ENCODE measurements around the gene MRM1.

The MRM1 gene

DNA sequence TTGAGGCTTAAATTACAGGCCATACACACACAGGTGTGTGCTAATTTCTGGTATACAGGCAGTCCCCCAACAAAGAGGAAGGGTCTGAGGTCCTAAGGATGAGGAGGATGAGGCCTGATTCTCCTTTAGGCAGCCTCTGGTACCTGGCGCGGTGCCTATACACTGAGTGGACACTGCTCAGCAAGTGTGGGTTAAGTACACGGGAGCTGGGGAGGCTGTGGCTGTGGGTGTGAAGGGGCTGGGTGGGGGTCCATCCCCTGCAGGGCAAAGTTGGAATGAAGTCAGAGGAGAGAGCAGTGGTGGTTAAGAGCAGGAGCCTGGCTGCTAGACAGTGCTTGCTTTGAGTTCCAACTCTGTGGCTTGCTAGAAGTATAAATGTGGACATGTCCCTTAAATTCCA, 10.9 kb downstream of the MRM1 start:
- no peaks in the 10 kb centered on the region for H3K27me3 ChIP-seq (ENCODE audit: insufficient read depth, low read length)
- DNase-seq: no peak
- no peak overlapping the region for H3K4me2 ChIP-seq (ENCODE audit: low read length)
- H3K9me3 ChIP-seq (ENCODE audit: insufficient read depth, low read depth, low read length): no peaks in the 10 kb centered on the region
- H3K23ac ChIP-seq (ENCODE audit: low read length): no peak overlapping the region
- no peak overlapping the region for H2BK5ac ChIP-seq (ENCODE audit: low read depth, low read length, poor library complexity)
- no peaks in the 10 kb centered on the region for H3K4me1 ChIP-seq (ENCODE audit: control insufficient read depth in 1 of 2, insufficient read depth in 2 of 2, low read length in 2 of 2)
- H4K8ac ChIP-seq (ENCODE audit: low read depth, low read length): no peak overlapping the region
- no peak overlapping the region for H3K27ac ChIP-seq (ENCODE audit: low read depth, low read length)
- no peak overlapping the region for H3K4ac ChIP-seq (ENCODE audit: low read depth, low read length)
- no peak overlapping the region for H2AK5ac ChIP-seq (ENCODE audit: low read length)
- no CpG with 5 or more reads among the region's 3 CpGs for WGBS (ENCODE audit: extremely low coverage, insufficient coverage, insufficient read length)
- no peak overlapping the region for H3K4me3 ChIP-seq (ENCODE audit: low read depth, low read length)
- H3K18ac ChIP-seq (ENCODE audit: low read length): no peak overlapping the region
- H4K12ac ChIP-seq (ENCODE audit: low read depth, low read length): no peak overlapping the region
- H3K14ac ChIP-seq (ENCODE audit: low read length): no peak overlapping the region
- H4K91ac ChIP-seq (ENCODE audit: low read depth, low read length): no peak overlapping the region
- no peak overlapping the region for H2BK12ac ChIP-seq (ENCODE audit: low read length)
- H3K79me2 ChIP-seq (ENCODE audit: control insufficient read depth, insufficient read depth, low read length, poor library complexity): no peaks in the 10 kb centered on the region
- H3K9ac ChIP-seq (ENCODE audit: low read length): no peak overlapping the region
- H3K36me3 ChIP-seq (ENCODE audit: control insufficient read depth in 1 of 2, insufficient read depth in 2 of 2, low read length in 2 of 2): no peaks in the 10 kb centered on the region
- no peak overlapping the region for H2AFZ ChIP-seq (ENCODE audit: insufficient read depth, low read length, poor library complexity)
- no peak overlapping the region for H2BK120ac ChIP-seq (ENCODE audit: insufficient read depth, low read length, poor library complexity)
- no peaks in the 10 kb centered on the region for H3K79me1 ChIP-seq (ENCODE audit: low read length)

DNA sequence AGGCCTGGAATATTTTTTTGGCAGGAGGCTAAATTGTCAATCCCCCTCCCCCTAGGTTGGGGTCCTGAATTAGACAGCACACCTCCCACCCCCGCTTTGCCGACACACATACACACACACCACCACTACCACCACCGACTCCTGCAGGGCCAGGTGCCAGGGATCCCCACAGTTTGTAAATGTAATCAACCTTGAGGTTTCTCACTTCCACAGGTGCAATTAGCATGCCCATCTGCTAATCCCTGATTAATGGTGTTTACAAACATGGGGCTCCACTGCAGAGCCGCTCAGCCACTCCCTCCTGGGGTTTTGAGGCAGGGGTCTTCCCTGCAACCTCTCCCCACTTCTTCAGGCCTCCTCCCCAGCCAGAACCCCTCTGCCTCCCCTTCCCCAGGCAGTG, 11.8 kb downstream of the MRM1 start:
- H2AK5ac ChIP-seq (ENCODE audit: low read length): no peak overlapping the region
- no peak overlapping the region for H3K4me2 ChIP-seq (ENCODE audit: low read length)
- no peak for DNase-seq
- H2AFZ ChIP-seq (ENCODE audit: insufficient read depth, low read length, poor library complexity): no peak overlapping the region
- no peaks in the 10 kb centered on the region for H3K27me3 ChIP-seq (ENCODE audit: insufficient read depth, low read length)
- H3K9ac ChIP-seq (ENCODE audit: low read length): no peak overlapping the region
- H2BK120ac ChIP-seq (ENCODE audit: insufficient read depth, low read length, poor library complexity): no peak overlapping the region
- H3K79me2 ChIP-seq (ENCODE audit: control insufficient read depth, insufficient read depth, low read length, poor library complexity): no peaks in the 10 kb centered on the region
- H3K18ac ChIP-seq (ENCODE audit: low read length): no peak overlapping the region
- no peaks in the 10 kb centered on the region for H3K36me3 ChIP-seq (ENCODE audit: control insufficient read depth in 1 of 2, insufficient read depth in 2 of 2, low read length in 2 of 2)
- no peak overlapping the region for H4K8ac ChIP-seq (ENCODE audit: low read depth, low read length)
- H3K79me1 ChIP-seq (ENCODE audit: low read length): no peaks in the 10 kb centered on the region
- no peak overlapping the region for H3K27ac ChIP-seq (ENCODE audit: low read depth, low read length)
- no peaks in the 10 kb centered on the region for H3K9me3 ChIP-seq (ENCODE audit: insufficient read depth, low read depth, low read length)
- no peak overlapping the region for H4K91ac ChIP-seq (ENCODE audit: low read depth, low read length)
- no peak overlapping the region for H3K23ac ChIP-seq (ENCODE audit: low read length)
- H2BK12ac ChIP-seq (ENCODE audit: low read length): no peak overlapping the region
- no peaks in the 10 kb centered on the region for H3K4me1 ChIP-seq (ENCODE audit: control insufficient read depth in 1 of 2, insufficient read depth in 2 of 2, low read length in 2 of 2)
- H3K4me3 ChIP-seq (ENCODE audit: low read depth, low read length): no peak overlapping the region
- no peak overlapping the region for H4K12ac ChIP-seq (ENCODE audit: low read depth, low read length)
- no peak overlapping the region for H3K4ac ChIP-seq (ENCODE audit: low read depth, low read length)
- H3K14ac ChIP-seq (ENCODE audit: low read length): no peak overlapping the region
- no CpG with 5 or more reads among the region's 4 CpGs for WGBS (ENCODE audit: extremely low coverage, insufficient coverage, insufficient read length)
- H2BK5ac ChIP-seq (ENCODE audit: low read depth, low read length, poor library complexity): no peak overlapping the region

DNA sequence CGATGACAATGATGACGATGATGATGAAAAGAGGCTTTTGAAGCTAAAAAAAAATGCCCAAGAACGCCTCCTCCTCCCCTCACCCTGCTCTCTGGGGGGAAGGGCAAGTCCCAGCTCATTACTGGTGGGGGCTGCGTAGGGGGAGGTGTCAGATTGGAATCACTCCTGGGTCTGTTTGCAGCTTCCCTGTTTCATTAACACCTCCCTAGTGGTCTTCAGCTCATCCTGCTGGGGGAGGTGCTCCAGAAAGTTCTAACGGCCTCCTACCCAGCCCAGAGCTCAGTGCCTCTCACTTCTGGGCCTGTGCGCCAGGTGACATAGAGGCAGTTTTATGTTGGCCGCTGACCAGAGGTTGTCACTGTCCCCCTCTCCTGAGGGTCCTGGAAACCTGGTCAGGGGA, 12.7 kb downstream of the MRM1 start:
- Histone ChIP-seq H4K8ac (ENCODE audit: low read depth, low read length) (no peak overlapping the region), H3K4me1 (ENCODE audit: control insufficient read depth in 1 of 2, insufficient read depth in 2 of 2, low read length in 2 of 2) (no peaks in the 10 kb centered on the region), H3K9me3 (ENCODE audit: insufficient read depth, low read depth, low read length) (no peaks in the 10 kb centered on the region), H3K79me2 (ENCODE audit: control insufficient read depth, insufficient read depth, low read length, poor library complexity) (no peaks in the 10 kb centered on the region), H2BK5ac (ENCODE audit: low read depth, low read length, poor library complexity) (no peak overlapping the region), H3K18ac (ENCODE audit: low read length) (no peak overlapping the region), H3K14ac (ENCODE audit: low read length) (no peak overlapping the region), H2AFZ (ENCODE audit: insufficient read depth, low read length, poor library complexity) (no peak overlapping the region), H3K4ac (ENCODE audit: low read depth, low read length) (no peak overlapping the region), H2AK5ac (ENCODE audit: low read length) (no peak overlapping the region), H3K27me3 (ENCODE audit: insufficient read depth, low read length) (no peaks in the 10 kb centered on the region), H4K91ac (ENCODE audit: low read depth, low read length) (no peak overlapping the region), H3K36me3 (ENCODE audit: control insufficient read depth in 1 of 2, insufficient read depth in 2 of 2, low read length in 2 of 2) (no peaks in the 10 kb centered on the region), H4K12ac (ENCODE audit: low read depth, low read length) (no peak overlapping the region), H3K79me1 (ENCODE audit: low read length) (no peaks in the 10 kb centered on the region), H3K23ac (ENCODE audit: low read length) (no peak overlapping the region), H3K27ac (ENCODE audit: low read depth, low read length) (no peak overlapping the region), H3K4me2 (ENCODE audit: low read length) (no peak overlapping the region), H3K4me3 (ENCODE audit: low read depth, low read length) (no peak overlapping the region), H2BK12ac (ENCODE audit: low read length) (no peak overlapping the region), H2BK120ac (ENCODE audit: insufficient read depth, low read length, poor library complexity) (no peak overlapping the region), H3K9ac (ENCODE audit: low read length) (no peak overlapping the region)
- WGBS (ENCODE audit: extremely low coverage, insufficient coverage, insufficient read length): no CpG with 5 or more reads among the region's 7 CpGs
- DNase-seq: no peak

DNA sequence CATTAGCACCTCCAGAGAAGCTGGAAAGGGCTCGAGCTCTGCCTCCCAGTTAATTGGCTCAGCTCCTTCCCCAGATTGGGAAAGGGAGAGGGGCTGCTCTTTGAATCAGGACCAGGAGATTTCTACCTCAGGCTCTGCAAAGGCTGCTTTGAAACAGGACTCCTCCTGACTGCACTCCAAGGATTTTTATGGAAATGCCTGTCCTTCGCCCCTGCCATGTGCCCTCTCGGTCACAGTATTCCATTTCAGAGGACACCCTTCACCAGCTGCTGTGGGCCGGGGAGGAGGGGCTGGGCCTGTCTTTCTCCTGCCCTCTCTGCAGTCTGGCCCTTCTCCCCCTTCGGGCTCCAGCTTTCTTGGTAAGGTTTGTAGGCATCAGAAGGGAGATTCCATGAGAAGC, 13.6 kb downstream of the MRM1 start:
- Histone ChIP-seq H3K36me3 (ENCODE audit: control insufficient read depth in 1 of 2, insufficient read depth in 2 of 2, low read length in 2 of 2) (no peaks in the 10 kb centered on the region), H3K18ac (ENCODE audit: low read length) (no peak overlapping the region), H3K9me3 (ENCODE audit: insufficient read depth, low read depth, low read length) (no peaks in the 10 kb centered on the region), H3K4me3 (ENCODE audit: low read depth, low read length) (no peak overlapping the region), H2BK5ac (ENCODE audit: low read depth, low read length, poor library complexity) (no peak overlapping the region), H3K9ac (ENCODE audit: low read length) (no peak overlapping the region), H3K79me1 (ENCODE audit: low read length) (no peaks in the 10 kb centered on the region), H4K12ac (ENCODE audit: low read depth, low read length) (no peak overlapping the region), H4K91ac (ENCODE audit: low read depth, low read length) (no peak overlapping the region), H3K27ac (ENCODE audit: low read depth, low read length) (no peak overlapping the region), H3K23ac (ENCODE audit: low read length) (no peak overlapping the region), H3K4ac (ENCODE audit: low read depth, low read length) (no peak overlapping the region), H3K27me3 (ENCODE audit: insufficient read depth, low read length) (no peaks in the 10 kb centered on the region), H3K79me2 (ENCODE audit: control insufficient read depth, insufficient read depth, low read length, poor library complexity) (no peaks in the 10 kb centered on the region), H2BK12ac (ENCODE audit: low read length) (no peak overlapping the region), H3K4me2 (ENCODE audit: low read length) (no peak overlapping the region), H4K8ac (ENCODE audit: low read depth, low read length) (no peak overlapping the region), H2AK5ac (ENCODE audit: low read length) (no peak overlapping the region), H2AFZ (ENCODE audit: insufficient read depth, low read length, poor library complexity) (no peak overlapping the region), H3K14ac (ENCODE audit: low read length) (no peak overlapping the region), H3K4me1 (ENCODE audit: control insufficient read depth in 1 of 2, insufficient read depth in 2 of 2, low read length in 2 of 2) (no peaks in the 10 kb centered on the region), H2BK120ac (ENCODE audit: insufficient read depth, low read length, poor library complexity) (no peak overlapping the region)
- DNase-seq: no peak
- no CpG with 5 or more reads among the region's 5 CpGs for WGBS (ENCODE audit: extremely low coverage, insufficient coverage, insufficient read length)

Measured in trophoblast cell (in vitro differentiated cells and primary cell).